ENCODE measurements around the gene ANKFY1.

ANKFY1 gene

DNA sequence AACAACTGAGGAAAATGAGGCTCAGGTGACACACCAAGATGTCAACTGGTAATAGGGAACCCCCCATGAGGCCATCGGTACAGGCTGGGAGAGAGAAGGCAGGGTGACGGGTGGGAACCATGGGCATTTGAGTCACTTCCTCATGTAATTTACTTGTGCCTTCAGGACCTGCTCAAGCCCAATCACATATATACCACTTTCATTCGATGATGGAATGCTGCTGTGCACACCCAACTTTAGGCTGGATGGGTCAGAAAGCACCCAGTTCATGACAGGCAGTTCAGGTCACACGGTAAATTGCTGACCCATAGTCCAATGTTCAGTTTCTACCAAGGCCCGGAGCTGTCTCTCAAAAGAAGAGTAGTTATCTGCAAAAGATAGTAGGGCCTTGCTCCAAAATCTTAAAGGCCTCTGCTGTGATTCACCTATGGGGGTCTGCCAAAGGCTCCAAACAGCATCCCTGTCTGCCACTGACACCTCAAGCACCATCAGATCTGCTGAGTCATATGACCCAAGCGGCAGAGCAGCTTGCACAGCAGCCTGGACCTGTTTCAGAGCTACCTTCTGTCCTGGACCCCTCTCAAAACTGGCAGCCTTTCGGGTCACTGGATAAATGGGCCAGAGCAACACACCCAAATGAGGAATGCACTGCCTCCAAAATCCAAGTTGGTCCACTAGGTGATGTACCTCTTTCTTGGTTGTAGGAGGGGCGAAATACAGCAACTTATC, 145.6 kb downstream of the ANKFY1 start:
- H3K36me3 ChIP-seq (ENCODE audit: insufficient read depth, insufficient read length, low read length) = peaks cover 44% of the 10 kb centered on the region
- no peaks in the 10 kb centered on the region for H3K27me3 ChIP-seq (ENCODE audit: insufficient read depth, insufficient read length)
- no peaks in the 10 kb centered on the region for H3K4me1 ChIP-seq (ENCODE audit: insufficient read depth, insufficient read length)
- no peak for TF ChIP-seq ZNF274 (IDR thresholded peaks at IDR 0.05; ENCODE audit: low read depth, low read length)
- TF ChIP-seq SUZ12 (IDR thresholded peaks at IDR 0.05; ENCODE audit: extremely low read depth, insufficient read depth, insufficient read length) = no peak
- TF ChIP-seq YY1 (IDR thresholded peaks at IDR 0.05; ENCODE audit: insufficient read depth, insufficient read length) = no peak
- DNase-seq (ENCODE audit: low read depth, low spot score) = no peak
- no peak overlapping the region for H3K9ac ChIP-seq (ENCODE audit: insufficient read length, low read depth)
- no peaks in the 10 kb centered on the region for H3K9me3 ChIP-seq (ENCODE audit: insufficient read depth, low read length)
- H3K4me3 ChIP-seq (ENCODE audit: insufficient read length, low read depth) = no peak overlapping the region

GRCh38 chr17:4116516-4116915, 147.3 kb downstream of the ANKFY1 start:
- no peak overlapping the region for H3K4me3 ChIP-seq (ENCODE audit: insufficient read length, low read depth)
- H3K4me1 ChIP-seq (ENCODE audit: insufficient read depth, insufficient read length) = no peaks in the 10 kb centered on the region
- H3K36me3 ChIP-seq (ENCODE audit: insufficient read depth, insufficient read length, low read length) = peaks cover 38% of the 10 kb centered on the region
- no peak overlapping the region for H3K9ac ChIP-seq (ENCODE audit: insufficient read length, low read depth)
- no peaks in the 10 kb centered on the region for H3K27me3 ChIP-seq (ENCODE audit: insufficient read depth, insufficient read length)
- H3K9me3 ChIP-seq (ENCODE audit: insufficient read depth, low read length) = no peaks in the 10 kb centered on the region
- TF ChIP-seq YY1 (IDR thresholded peaks at IDR 0.05; ENCODE audit: insufficient read depth, insufficient read length) = no peak
- no peak for TF ChIP-seq ZNF274 (IDR thresholded peaks at IDR 0.05; ENCODE audit: low read depth, low read length)
- TF ChIP-seq SUZ12 (IDR thresholded peaks at IDR 0.05; ENCODE audit: extremely low read depth, insufficient read depth, insufficient read length) = no peak
- no peak for DNase-seq (ENCODE audit: low read depth, low spot score)
